HEK293T (cell line): ENCODE measurements around the gene ZNF521.

Experiments used
- BHLHE40 ChIP-seq: fragments of 450-650 bp; IDR thresholded peaks from 2 replicates; pipeline ENCODE4 v1.6.1; 2016; ENCODE audit warnings: mild to moderate bottlenecking, moderate library complexity, borderline replicate concordance
- ELF4 ChIP-seq: fragments of 450-650 bp; IDR thresholded peaks from 2 replicates; pipeline ENCODE4 v1.6.1; 2017; ENCODE audit warnings: antibody characterized with exemption
- FOXA1 ChIP-seq: fragments of 450-650 bp; IDR thresholded peaks from 2 replicates; pipeline ENCODE4 v1.6.1; 2016; ENCODE audit warnings: mild to moderate bottlenecking
- FOXK2 ChIP-seq: fragments of 450-650 bp; IDR thresholded peaks from 2 replicates; pipeline ENCODE4 v1.6.1; 2016; ENCODE audit warnings: mild to moderate bottlenecking
- FOXM1 ChIP-seq: fragments of 450-650 bp; IDR thresholded peaks from 2 replicates; pipeline ENCODE4 v1.6.1; 2017; ENCODE audit warnings: mild to moderate bottlenecking, borderline replicate concordance
- LEF1 ChIP-seq: fragments of 450-650 bp; IDR thresholded peaks from 2 replicates; pipeline ENCODE4 v1.6.1; 2017; ENCODE audit warnings: mild to moderate bottlenecking, borderline replicate concordance
- SP1 ChIP-seq: fragments of 450-650 bp; IDR thresholded peaks from 2 replicates; pipeline ENCODE4 v1.6.1; 2017
- SUZ12 ChIP-seq: fragments of 450-650 bp; IDR thresholded peaks from 2 replicates; pipeline ENCODE4 v1.6.1; 2016; ENCODE audit warnings: mild to moderate bottlenecking

- no peak for TF ChIP-seq ELF4
- no peak for TF ChIP-seq FOXA1
- no peak for TF ChIP-seq SUZ12
- no peak for TF ChIP-seq FOXM1
- TF ChIP-seq FOXK2: no peak
- TF ChIP-seq LEF1: no peak
- TF ChIP-seq BHLHE40: no peak
- TF ChIP-seq SP1: no peak
These were observed 182.3 kb downstream of the ZNF521 start for GRCh38 chr18:25169701-25170100.
